Left lung (tissue), 10 donors: ENCODE data around the gene B4GALT1. TPM values are rescaled to one million over a fixed set of nuclear protein-coding genes. Genes with fewer than 3 reads are reported as not detected.
A peak's percentile ranks its signal among the peaks of the same experiment; 100 is the strongest.

Source experiments
- ATAC-seq: fragments of 200-7000 bp; cut with Tn5 transposase; one replicate; pipeline ENCODE4 v1.9.1; 2020; ENCODE audit warnings: moderate library complexity
- DNase-seq, 4 donors: peaks; one replicate each; pipeline ENCODE4 v3.0.0-alpha.2; 2013 to 2020
- H3K27ac ChIP-seq, 2 donors: fragments of 200-600 bp; sonication (generic) in 1 of 2; one replicate each; pipeline versions ENCODE4 v1.5.0 to v1.8.0; 2020 to 2021
- H3K27me3 ChIP-seq, 2 donors: fragments of 200-600 bp; sonication (generic) in 1 of 2; one replicate each; pipeline versions ENCODE4 v1.5.0 to v1.8.0; 2020 to 2021
- H3K36me3 ChIP-seq, 2 donors: fragments of 200-600 bp; sonication (generic) in 1 of 2; one replicate each; pipeline versions ENCODE4 v1.5.0 to v1.8.0; 2020 to 2021
- H3K4me1 ChIP-seq, 2 donors: fragments of 200-600 bp; one replicate each; pipeline ENCODE4 v1.8.0; 2021
- H3K4me3 ChIP-seq, 2 donors: fragments of 200-600 bp; sonication (generic) in 1 of 2; one replicate each; pipeline versions ENCODE4 v1.5.0 to v1.8.0; 2020 to 2021; ENCODE audit warnings: mild to moderate bottlenecking in 1 of 2
- H3K9me3 ChIP-seq, 2 donors: fragments of 200-600 bp; sonication (generic) in 1 of 2; one replicate each; pipeline versions ENCODE4 v1.5.0 to v1.8.0; 2020 to 2021
- CTCF ChIP-seq, 2 donors: fragments of 200-600 bp; sonication (generic) in 1 of 2; IDR thresholded peaks; one replicate each; pipeline versions ENCODE4 v1.5.0 to v1.8.0; 2021; ENCODE audit warnings: antibody characterized with exemption in 2 of 2
- intact Hi-C, 2 donors: fragments of 100-400 bp; cut with DNase I; formaldehyde crosslinking; loops; one replicate each; pipeline versions ENCODE4 v1.11.2 to v1.14.2; 2022
- polyA plus RNA-seq, 6 donors: library from polyadenylated mRNA; unstranded; fragments of 120-200 nt; gene quantifications; one replicate each; pipeline ENCODE4 v1.2.1, GENCODE V29; 2013; ENCODE audit not compliant: insufficient read length in 6 of 6
- total RNA-seq, 2 donors: library from RNA; stranded (reverse); fragmentation: NEBNext Ultra II Directional; extraction: Animal tissue kit (Norgen Biotek cat#: 25700); gene quantifications; one replicate each; pipeline ENCODE4 v1.2.1, GENCODE V29; 2021
- donor health status: DM: no; HTN: yes; CAD: no.
- donor health status: DM: no; HTN: no; CAD: no.

B4GALT1 gene
- total and polyA plus RNA-seq, 8 donors = 58.8 to 107 (median 76.0) TPM

GRCh38 chr9:33164138-33164809 lies 2.9 kb downstream of the B4GALT1 start:
- Histone ChIP-seq H3K4me1 (peaks cover 57 to 86% of the 10 kb centered on the region in 2 donors), H3K36me3 (no peaks in the 10 kb centered on the region), H3K9me3 (no peaks in the 10 kb centered on the region), H3K27me3 (no peaks in the 10 kb centered on the region), H3K4me3 (peak overlapping the region; percentile 73 to 96), H3K27ac (peak overlapping the region; percentile 98 to 99)
- no peak for TF ChIP-seq CTCF (IDR thresholded peaks at IDR 0.05)
- intact Hi-C loops = no loop called here
- ATAC-seq = no peak
- DNase-seq = no peak

DNA sequence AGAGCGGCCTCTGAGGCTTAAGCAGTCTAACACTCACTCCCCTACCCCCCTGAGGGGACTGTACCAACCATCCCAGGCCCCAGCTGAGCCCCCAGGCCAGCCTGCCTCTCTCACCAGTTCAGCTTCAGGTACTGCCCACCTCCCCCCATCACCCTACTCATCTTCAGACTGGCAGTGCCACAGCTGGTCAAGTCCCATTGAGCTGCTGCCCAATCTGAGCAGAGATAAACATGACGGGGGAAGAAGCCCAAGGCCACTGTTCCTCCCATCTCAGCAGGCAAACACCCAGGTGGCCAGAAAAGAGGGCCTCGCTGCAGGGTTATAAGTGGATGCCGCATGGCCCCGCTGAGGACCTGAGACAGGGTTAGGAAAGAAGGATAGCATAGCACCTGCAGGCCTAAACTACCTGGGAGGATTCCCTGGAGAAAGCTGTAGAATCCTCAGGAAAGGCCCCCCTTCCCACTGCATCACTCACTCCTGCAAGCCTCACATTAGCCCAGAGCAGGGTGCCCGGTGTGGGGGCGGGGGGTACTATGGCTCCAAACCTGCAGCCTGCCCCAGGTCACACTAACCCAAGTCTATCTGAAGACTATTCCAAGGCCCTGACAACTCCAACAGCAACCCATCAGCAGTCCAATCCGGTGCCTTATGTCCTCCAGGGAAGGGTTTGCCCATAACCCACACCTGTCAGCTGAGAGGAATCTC lies 3.6 kb downstream of the B4GALT1 start:
- peak overlapping the region in 1 of 2 donors; percentile 73 for H3K4me3 ChIP-seq
- peak overlapping the region; percentile 98 to 99 for H3K27ac ChIP-seq
- no peaks in the 10 kb centered on the region for H3K9me3 ChIP-seq
- H3K27me3 ChIP-seq = no peaks in the 10 kb centered on the region
- ATAC-seq = no peak
- H3K36me3 ChIP-seq = no peaks in the 10 kb centered on the region
- no peak for TF ChIP-seq CTCF (IDR thresholded peaks at IDR 0.05)
- DNase-seq = no peak
- peaks cover 64 to 88% of the 10 kb centered on the region in 2 donors for H3K4me1 ChIP-seq
- intact Hi-C loops = no loop called here

DNA sequence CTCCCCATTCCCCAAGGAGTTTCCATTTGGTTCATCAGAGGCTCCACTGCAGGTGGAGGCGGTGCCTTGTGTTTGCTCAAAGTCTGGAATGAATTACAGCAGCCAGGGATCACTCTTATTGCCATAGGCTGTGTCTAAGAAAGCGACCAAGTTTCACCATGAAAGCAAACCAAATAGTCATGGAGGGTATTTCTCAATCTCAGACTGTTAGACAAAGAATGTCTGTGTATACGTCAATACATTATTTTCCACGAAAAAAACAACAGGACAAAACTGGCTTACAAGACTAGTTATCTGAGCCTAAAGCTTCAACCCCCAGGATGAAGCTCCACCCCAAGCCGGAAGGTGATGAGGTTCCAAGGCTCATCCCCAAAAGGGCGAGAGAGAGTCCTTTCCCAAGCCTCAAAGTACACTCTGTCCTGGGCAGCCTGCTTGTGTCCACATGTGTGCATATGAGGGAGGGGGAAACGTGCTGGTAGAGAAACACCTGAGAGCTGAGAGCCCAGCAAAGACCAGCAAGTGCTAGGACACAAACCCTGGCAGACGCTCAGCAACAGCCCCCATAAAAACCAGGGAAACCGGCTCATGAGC lies 4.3 kb downstream of the B4GALT1 start:
- H3K4me1 ChIP-seq = peaks cover 70 to 88% of the 10 kb centered on the region in 2 donors
- no peaks in the 10 kb centered on the region for H3K36me3 ChIP-seq
- no peak for TF ChIP-seq CTCF (IDR thresholded peaks at IDR 0.05)
- DNase-seq (no peak), ATAC-seq (no peak)
- H3K4me3 ChIP-seq = peak overlapping the region in 1 of 2 donors; percentile 73
- intact Hi-C loops = no loop called here
- H3K27me3 ChIP-seq = no peaks in the 10 kb centered on the region
- no peaks in the 10 kb centered on the region for H3K9me3 ChIP-seq
- peak overlapping the region; percentile 98 to 99 for H3K27ac ChIP-seq

- intact Hi-C loops = no loop called here
- peak in 1 of 4 donors; percentile 82 for DNase-seq
- Histone ChIP-seq H3K4me3 (peak overlapping the region in 1 of 2 donors; percentile 3), H3K4me1 (peaks cover 76 to 95% of the 10 kb centered on the region in 2 donors), H3K9me3 (no peaks in the 10 kb centered on the region), H3K27ac (peak overlapping the region; percentile 98 to 99), H3K27me3 (no peaks in the 10 kb centered on the region), H3K36me3 (no peaks in the 10 kb centered on the region)
- no peak for TF ChIP-seq CTCF (IDR thresholded peaks at IDR 0.05)
- peak; percentile 42 for ATAC-seq
Measured at GRCh38 chr9:33161589-33162132, 5.5 kb downstream of the B4GALT1 start.
